Measurements from ENCODE around the gene PDZD2. TPM values are rescaled to one million over a fixed set of nuclear protein-coding genes. Genes with fewer than 3 reads are reported as not detected.
A peak's percentile ranks its signal among the peaks of the same experiment; 100 is the strongest.

PDZD2 gene
- total and polyA plus RNA-seq, 7 donors, result 1.2 to 11.7 (median 7.1) TPM

DNA sequence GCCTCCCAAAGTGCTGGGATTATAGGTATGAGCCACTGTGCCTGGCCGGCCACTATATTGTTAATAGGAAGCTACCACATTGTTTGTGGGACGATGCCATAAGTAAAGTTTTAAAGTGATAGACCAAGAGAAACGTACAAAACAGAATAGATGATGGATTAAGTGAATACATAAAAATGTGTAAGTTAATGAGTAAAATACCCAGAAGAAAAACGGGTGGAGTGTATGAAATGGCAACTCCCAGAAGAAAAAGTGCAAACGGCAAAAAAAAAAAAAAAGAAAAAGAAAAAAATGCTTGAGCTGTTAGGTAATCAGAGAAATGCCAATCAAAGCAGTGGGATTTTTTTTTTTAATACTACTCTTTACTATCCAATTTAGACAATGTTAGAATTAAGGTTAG, 246.0 kb downstream of the PDZD2 start:
- H3K4me1 ChIP-seq, result peaks cover 0 to 14% (median 10%) of the 10 kb centered on the region in 4 donors
- no peaks in the 10 kb centered on the region for H3K36me3 ChIP-seq
- no peaks in the 10 kb centered on the region for H3K27me3 ChIP-seq
- no peak overlapping the region for H3K27ac ChIP-seq
- intact Hi-C loops (cut with DNase I), result no loop called here
- no peak for DNase-seq
- TF ChIP-seq POLR2A (IDR thresholded peaks at IDR 0.05) (no peak), EP300 (IDR thresholded peaks at IDR 0.05) (no peak), POLR2AphosphoS5 (IDR thresholded peaks at IDR 0.05) (no peak)
- TF ChIP-seq, protein P1, sequence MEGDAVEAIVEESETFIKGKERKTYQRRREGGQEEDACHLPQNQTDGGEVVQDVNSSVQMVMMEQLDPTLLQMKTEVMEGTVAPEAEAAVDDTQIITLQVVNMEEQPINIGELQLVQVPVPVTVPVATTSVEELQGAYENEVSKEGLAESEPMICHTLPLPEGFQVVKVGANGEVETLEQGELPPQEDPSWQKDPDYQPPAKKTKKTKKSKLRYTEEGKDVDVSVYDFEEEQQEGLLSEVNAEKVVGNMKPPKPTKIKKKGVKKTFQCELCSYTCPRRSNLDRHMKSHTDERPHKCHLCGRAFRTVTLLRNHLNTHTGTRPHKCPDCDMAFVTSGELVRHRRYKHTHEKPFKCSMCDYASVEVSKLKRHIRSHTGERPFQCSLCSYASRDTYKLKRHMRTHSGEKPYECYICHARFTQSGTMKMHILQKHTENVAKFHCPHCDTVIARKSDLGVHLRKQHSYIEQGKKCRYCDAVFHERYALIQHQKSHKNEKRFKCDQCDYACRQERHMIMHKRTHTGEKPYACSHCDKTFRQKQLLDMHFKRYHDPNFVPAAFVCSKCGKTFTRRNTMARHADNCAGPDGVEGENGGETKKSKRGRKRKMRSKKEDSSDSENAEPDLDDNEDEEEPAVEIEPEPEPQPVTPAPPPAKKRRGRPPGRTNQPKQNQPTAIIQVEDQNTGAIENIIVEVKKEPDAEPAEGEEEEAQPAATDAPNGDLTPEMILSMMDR (IDR thresholded peaks at IDR 0.05), result no peak
- 44 to 72% methylated on average over 5 of the region's 5 CpGs for whole genome bisulfite sequencing, 2 donors
- H3K9me3 ChIP-seq, result no peaks in the 10 kb centered on the region
- no peak overlapping the region for H3K4me3 ChIP-seq

GRCh38 chr5:31886206-31886605, 247.3 kb downstream of the PDZD2 start:
- peaks cover 0 to 18% (median 13%) of the 10 kb centered on the region in 4 donors for H3K4me1 ChIP-seq
- intact Hi-C loops (cut with DNase I), result no loop called here
- H3K4me3 ChIP-seq, result no peak overlapping the region

DNA sequence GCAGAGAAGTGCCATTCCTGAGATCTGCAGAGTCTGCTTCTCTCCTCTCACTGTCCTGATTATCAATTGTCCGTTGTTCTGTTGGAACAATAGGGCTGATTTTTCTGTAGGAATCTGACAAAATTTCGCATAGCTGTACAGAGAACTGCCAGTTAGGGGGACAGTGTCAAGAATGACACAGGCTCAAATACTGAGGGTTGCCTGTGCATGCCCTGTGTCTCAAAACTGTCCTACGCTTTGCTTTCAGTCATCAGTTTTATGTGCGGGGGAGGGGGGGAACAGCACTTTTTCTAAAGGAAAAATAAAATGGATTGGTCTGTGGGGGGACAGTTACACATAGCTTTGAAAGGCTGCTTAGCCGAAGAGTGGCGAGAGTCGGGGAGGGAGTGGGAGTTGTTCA, 248.6 kb downstream of the PDZD2 start:
- peaks cover 0 to 18% (median 13%) of the 10 kb centered on the region in 4 donors for H3K4me1 ChIP-seq
- peak overlapping the region; percentile 16 to 42 (median 40) for H3K27ac ChIP-seq
- DNase-seq, result no peak
- H3K36me3 ChIP-seq, result no peaks in the 10 kb centered on the region
- no peak overlapping the region for H3K4me3 ChIP-seq
- H3K27me3 ChIP-seq, result no peaks in the 10 kb centered on the region
- intact Hi-C loops (cut with DNase I), result no loop called here
- 92 to 93% methylated on average over 7 of the region's 7 CpGs for WGBS, 2 donors
- no peaks in the 10 kb centered on the region for H3K9me3 ChIP-seq
- TF ChIP-seq EP300 (IDR thresholded peaks at IDR 0.05) (no peak), POLR2AphosphoS5 (IDR thresholded peaks at IDR 0.05) (no peak), POLR2A (IDR thresholded peaks at IDR 0.05) (no peak)
- TF ChIP-seq, protein P1 (IDR thresholded peaks at IDR 0.05), result no peak

More at GRCh38 chr5:31886206-31886605, 247.3 kb downstream of the PDZD2 start:
- Histone ChIP-seq H3K36me3 (no peaks in the 10 kb centered on the region), H3K27ac (no peak overlapping the region), H3K9me3 (no peaks in the 10 kb centered on the region), H3K27me3 (no peaks in the 10 kb centered on the region)
- no peak for DNase-seq
- no peak for TF ChIP-seq EP300 (IDR thresholded peaks at IDR 0.05)
- no peak for TF ChIP-seq POLR2AphosphoS5 (IDR thresholded peaks at IDR 0.05)
- TF ChIP-seq POLR2A (IDR thresholded peaks at IDR 0.05), result no peak
- TF ChIP-seq, protein P1 (IDR thresholded peaks at IDR 0.05), result no peak
- WGBS, 2 donors, result 48 to 58% methylated on average over 4 of the region's 4 CpGs

DNA sequence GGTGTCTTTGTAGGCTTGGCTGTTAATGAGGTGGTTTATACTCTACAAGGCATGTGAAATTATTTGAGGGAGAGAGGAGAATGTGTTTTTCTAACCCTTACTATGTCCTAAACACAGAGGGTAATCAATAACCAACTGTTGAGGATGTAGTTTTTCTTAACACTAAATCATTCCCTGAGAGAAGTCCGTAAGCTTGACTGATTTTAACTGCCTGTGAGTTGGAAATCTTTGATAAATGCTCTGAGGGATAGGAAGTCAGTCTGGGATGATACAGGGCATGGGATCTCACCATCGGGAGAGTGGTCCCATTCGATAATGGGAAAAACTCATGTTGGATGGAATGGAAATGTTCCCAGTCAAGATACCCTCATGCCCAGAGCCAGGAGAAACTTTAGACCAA, 249.6 kb downstream of the PDZD2 start:
- no peak overlapping the region for H3K4me3 ChIP-seq
- H3K36me3 ChIP-seq, result no peaks in the 10 kb centered on the region
- no peaks in the 10 kb centered on the region for H3K9me3 ChIP-seq
- intact Hi-C loops (cut with DNase I), result no loop called here
- no peaks in the 10 kb centered on the region for H3K27me3 ChIP-seq
- WGBS, 2 donors, result 75 to 80% methylated on average over 3 of the region's 3 CpGs
- no peak for TF ChIP-seq EP300 (IDR thresholded peaks at IDR 0.05)
- no peak for TF ChIP-seq POLR2A (IDR thresholded peaks at IDR 0.05)
- TF ChIP-seq, protein P1 (IDR thresholded peaks at IDR 0.05), result no peak
- H3K4me1 ChIP-seq, result peaks cover 0 to 18% (median 13%) of the 10 kb centered on the region in 4 donors
- peak overlapping the region in 3 of 4 donors; percentile 16 to 42 (median 19) for H3K27ac ChIP-seq
- no peak for DNase-seq

GRCh38 chr5:31889001-31889561, 250.2 kb downstream of the PDZD2 start:
- Histone ChIP-seq H3K27ac (peak overlapping the region; percentile 16 to 42 (median 20)), H3K9me3 (no peaks in the 10 kb centered on the region), H3K27me3 (no peaks in the 10 kb centered on the region), H3K36me3 (no peaks in the 10 kb centered on the region), H3K4me3 (no peak overlapping the region), H3K4me1 (peaks cover 0 to 18% (median 13%) of the 10 kb centered on the region in 4 donors)
- WGBS, 2 donors, result 47 to 64% methylated on average over 8 of the region's 8 CpGs
- TF ChIP-seq POLR2AphosphoS5 (IDR thresholded peaks at IDR 0.05) (peak in 2 of 4 donors; percentile 6 to 30), EP300 (IDR thresholded peaks at IDR 0.05) (no peak)
- no peak for DNase-seq
- intact Hi-C loops (cut with DNase I), result no loop called here

All from sigmoid colon (tissue), 7 donors.